ENCODE results near the gene MYMX. TPM values are rescaled to one million over a fixed set of nuclear protein-coding genes. Genes with fewer than 3 reads are reported as not detected.
"Not testable (repeated sequence)": the region's sequence is repeated elsewhere in the genome, so short reads cannot be mapped to it uniquely, and the experiment has no call there.

Gene MYMX
- total RNA-seq, 1 donor from 2014 or later = not detected

DNA sequence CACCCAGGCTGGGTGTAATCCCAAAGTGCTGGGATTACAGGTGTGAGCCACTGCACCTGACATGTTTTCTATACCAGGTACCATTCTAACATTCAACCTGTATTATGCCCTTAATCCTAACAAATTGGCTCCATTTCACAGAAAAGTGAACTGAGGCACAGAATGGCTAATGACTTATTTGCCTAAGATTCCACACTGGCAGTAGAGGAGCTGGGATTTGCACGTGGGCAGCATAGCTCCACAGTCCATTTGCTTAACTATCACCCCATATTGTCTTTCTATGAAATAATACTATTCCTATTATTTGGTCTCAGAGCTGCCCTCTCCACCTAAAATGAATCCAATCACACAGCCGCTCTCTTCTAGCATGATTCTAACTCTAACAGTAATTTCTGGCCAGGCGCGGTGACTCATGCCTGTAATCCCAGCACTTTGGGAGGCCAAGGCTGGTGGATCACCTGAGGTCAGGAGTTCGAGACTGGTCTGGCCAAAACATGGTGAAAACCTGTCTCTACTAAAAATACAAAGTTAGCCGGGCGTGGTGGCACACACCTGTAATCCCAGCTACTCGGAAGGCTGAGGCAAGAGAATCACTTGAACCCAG is 23.3 kb upstream of the MYMX start:
- no peak for TF ChIP-seq CTCF (IDR thresholded peaks at IDR 0.05)
- no peak for DNase-seq
- H3K27me3 Mint-ChIP-seq = peaks cover 6% of the 10 kb centered on the region
- H3K36me3 Mint-ChIP-seq (ENCODE audit: low read depth) = no peaks in the 10 kb centered on the region
- no peak for ATAC-seq (ENCODE audit: low read depth)
- no peak overlapping the region for H3K4me3 Mint-ChIP-seq
- POLR2A ChIA-PET = no interaction called here
- H3K9me3 Mint-ChIP-seq = no peaks in the 10 kb centered on the region
- no peaks in the 10 kb centered on the region for H3K4me1 Mint-ChIP-seq
- no peak overlapping the region for H3K27ac Mint-ChIP-seq
- intact Hi-C loops (cut with micrococcal nuclease) = no loop called here
- CTCF ChIA-PET = no interaction called here

DNA sequence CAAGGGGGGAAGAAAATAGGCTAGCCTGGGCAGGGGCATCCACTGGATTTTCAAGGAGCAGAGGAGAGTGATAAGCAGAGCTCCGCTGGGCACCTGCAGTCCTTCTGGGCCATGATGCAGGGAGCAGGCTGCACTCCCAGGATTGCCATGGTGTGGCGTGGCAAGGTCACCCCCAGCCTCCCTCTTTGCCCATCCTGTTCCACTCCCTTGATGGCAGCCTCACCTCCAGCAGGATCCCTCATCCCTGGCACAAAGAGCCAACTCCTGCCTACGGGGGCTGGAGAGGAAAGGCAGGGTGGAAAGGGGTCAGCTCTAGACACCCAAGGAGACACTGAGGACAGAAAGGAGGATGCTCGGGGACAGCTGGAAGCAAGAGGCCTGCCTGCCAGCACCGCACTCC is 22.4 kb upstream of the MYMX start:
- Mint-ChIP-seq H3K4me1 (no peaks in the 10 kb centered on the region), H3K27ac (no peak overlapping the region), H3K9me3 (no peaks in the 10 kb centered on the region), H3K27me3 (peaks cover 6% of the 10 kb centered on the region), H3K36me3 (ENCODE audit: low read depth) (no peaks in the 10 kb centered on the region), H3K4me3 (no peak overlapping the region)
- POLR2A ChIA-PET = no interaction called here
- no peak for TF ChIP-seq CTCF (IDR thresholded peaks at IDR 0.05)
- CTCF ChIA-PET = no interaction called here
- ATAC-seq (ENCODE audit: low read depth) = no peak
- intact Hi-C loops (cut with micrococcal nuclease) = no loop called here
- DNase-seq = no peak

- H3K9me3 Mint-ChIP-seq; H3K27me3 Mint-ChIP-seq; POLR2A ChIA-PET; ATAC-seq (ENCODE audit: low read depth); H3K36me3 Mint-ChIP-seq (ENCODE audit: low read depth); H3K4me3 Mint-ChIP-seq; H3K27ac Mint-ChIP-seq; DNase-seq; H3K4me1 Mint-ChIP-seq; intact Hi-C loops (cut with micrococcal nuclease): not testable (repeated sequence)
- CTCF ChIA-PET = interaction anchor here (0.9 kb wide), 1 partner anchor 23 kb away, joined by 3 read pairs; no protein-coding TSS in a partner anchor
Observed at GRCh38 chr6:44196351-44196750, 20.4 kb upstream of the MYMX start.

DNA sequence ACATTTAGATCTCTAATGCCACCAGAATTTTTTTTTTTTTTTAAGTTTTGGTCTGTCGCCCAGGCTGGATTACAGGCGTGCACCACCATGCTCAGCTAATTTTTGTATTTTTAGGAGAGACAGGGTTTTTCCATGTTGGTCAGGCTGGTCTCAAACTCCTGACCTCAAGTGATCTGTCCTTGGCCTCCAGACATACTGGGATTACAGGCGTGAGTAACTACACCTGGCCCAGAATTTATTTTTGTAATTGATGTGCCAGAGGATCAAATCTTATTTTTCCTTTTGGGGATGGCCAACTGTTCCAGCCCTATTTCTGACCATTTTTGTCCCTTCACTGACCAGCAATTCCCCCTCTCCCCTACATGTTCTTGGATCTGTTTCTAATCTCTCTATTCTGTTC is 18.0 kb upstream of the MYMX start:
- ChIA-PET CTCF (no interaction called here), POLR2A (no interaction called here)
- no peaks in the 10 kb centered on the region for H3K36me3 Mint-ChIP-seq (ENCODE audit: low read depth)
- peaks cover 1% of the 10 kb centered on the region for H3K27me3 Mint-ChIP-seq
- no peak for TF ChIP-seq CTCF (IDR thresholded peaks at IDR 0.05)
- no peaks in the 10 kb centered on the region for H3K9me3 Mint-ChIP-seq
- intact Hi-C loops (cut with micrococcal nuclease) = no loop called here
- ATAC-seq (ENCODE audit: low read depth) = no peak
- no peak overlapping the region for H3K27ac Mint-ChIP-seq
- H3K4me1 Mint-ChIP-seq = no peaks in the 10 kb centered on the region
- no peak overlapping the region for H3K4me3 Mint-ChIP-seq
- no peak for DNase-seq

DNA sequence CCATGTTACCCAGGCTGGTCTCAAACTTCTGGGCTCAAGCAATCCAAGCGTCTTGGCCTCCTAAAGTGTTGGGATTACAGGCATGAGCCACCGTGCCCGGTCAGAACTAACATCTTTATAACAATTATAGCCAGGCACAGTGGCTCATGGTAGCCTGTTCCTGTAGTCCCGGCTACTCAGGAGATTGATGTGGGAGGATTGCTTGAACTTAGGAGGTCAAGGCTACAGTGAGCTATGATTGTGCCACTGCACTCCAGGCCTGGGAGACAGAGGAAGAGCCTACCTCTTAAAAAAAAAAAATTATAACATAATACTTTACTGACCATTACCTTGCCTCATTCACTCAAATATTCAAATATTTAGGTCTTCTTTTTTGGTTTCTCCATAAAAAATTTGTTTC is 16.8 kb upstream of the MYMX start:
- H3K4me1 Mint-ChIP-seq = no peaks in the 10 kb centered on the region
- DNase-seq (no peak), ATAC-seq (ENCODE audit: low read depth) (no peak)
- no peak overlapping the region for H3K4me3 Mint-ChIP-seq
- POLR2A ChIA-PET = interaction anchor here (0.7 kb wide), 1 partner anchor 176 kb away, joined by 4 read pairs; no protein-coding TSS in a partner anchor
- H3K27ac Mint-ChIP-seq = no peak overlapping the region
- peaks cover 1% of the 10 kb centered on the region for H3K27me3 Mint-ChIP-seq
- CTCF ChIA-PET = no interaction called here
- H3K36me3 Mint-ChIP-seq (ENCODE audit: low read depth) = no peaks in the 10 kb centered on the region
- intact Hi-C loops (cut with micrococcal nuclease) = no loop called here
- TF ChIP-seq CTCF (IDR thresholded peaks at IDR 0.05) = no peak
- no peaks in the 10 kb centered on the region for H3K9me3 Mint-ChIP-seq

- no peaks in the 10 kb centered on the region for H3K4me1 Mint-ChIP-seq
- H3K27ac Mint-ChIP-seq = no peak overlapping the region
- H3K9me3 Mint-ChIP-seq = no peaks in the 10 kb centered on the region
- no peak for DNase-seq
- H3K36me3 Mint-ChIP-seq (ENCODE audit: low read depth) = no peaks in the 10 kb centered on the region
- no peak for ATAC-seq (ENCODE audit: low read depth)
- intact Hi-C loops (cut with micrococcal nuclease) = no loop called here
- H3K27me3 Mint-ChIP-seq = peaks cover 1% of the 10 kb centered on the region
- ChIA-PET CTCF (no interaction called here), POLR2A (no interaction called here)
- TF ChIP-seq CTCF (IDR thresholded peaks at IDR 0.05) = no peak
- H3K4me3 Mint-ChIP-seq = no peak overlapping the region
Observed at GRCh38 chr6:44201200-44201599, 15.5 kb upstream of the MYMX start.

All from activated B cell treated with CpG ODN at 0.5 μM for 24 hours (primary cell).